ENCODE measurements around the gene CCDC70.
A peak's percentile ranks its signal among the peaks of the same experiment; 100 is the strongest.
"Not testable (repeated sequence)": the region's sequence is repeated elsewhere in the genome, so short reads cannot be mapped to it uniquely, and the experiment has no call there.

CCDC70 gene

DNA sequence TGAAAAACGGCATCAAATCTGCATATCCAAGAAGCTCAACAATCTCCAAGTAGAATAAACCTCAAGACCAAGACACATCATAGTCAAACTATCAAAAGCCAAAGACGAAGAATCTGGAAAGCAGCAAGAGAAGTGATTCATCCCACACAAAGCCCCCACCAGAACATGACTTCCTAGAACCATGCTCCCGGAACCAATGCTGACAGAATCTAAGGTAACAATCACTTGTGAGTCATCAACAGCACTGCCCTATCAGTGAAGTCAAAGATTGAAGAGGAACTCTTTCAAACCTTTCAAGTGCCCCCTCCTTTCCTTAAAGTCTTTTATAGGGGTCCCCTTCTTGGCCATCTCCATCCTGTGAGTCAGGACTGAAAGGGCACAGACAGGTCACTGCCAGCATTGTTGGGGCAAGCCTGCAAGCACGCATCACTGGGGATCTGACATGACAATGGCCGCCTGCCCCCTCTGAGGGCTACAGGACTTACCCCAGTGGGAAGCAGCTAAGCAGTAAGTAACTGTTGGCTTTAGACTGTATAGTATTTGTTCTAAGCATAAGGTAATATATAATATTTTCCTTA is at the start of gene CCDC70:
Gene CCDC70, plus strand, starts transcription at position 247 of the 578 bp plus-strand sequence. CDS start 3,443 bp downstream, outside the sequence.
- no peak for DNase-seq

DNA sequence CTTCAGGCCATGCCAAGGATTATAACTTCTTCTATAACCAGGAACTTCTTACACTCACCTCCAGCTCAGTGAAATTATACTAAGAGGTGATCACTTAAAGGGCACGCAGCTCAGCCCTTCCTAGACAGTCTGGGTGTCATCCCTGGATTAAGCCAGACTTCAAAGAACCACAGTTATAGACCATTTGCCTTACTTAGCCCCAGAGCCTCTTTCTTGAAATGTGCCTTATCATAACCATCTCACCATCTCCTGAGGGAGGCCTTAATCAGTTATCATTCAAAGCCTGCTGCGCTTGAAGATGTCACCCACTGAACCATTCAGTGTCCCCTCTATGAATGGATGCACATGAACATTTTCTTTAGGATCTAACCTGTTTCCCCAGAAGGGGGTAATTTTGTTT is 47.7 kb upstream of the CCDC70 start:
- no peak for DNase-seq

DNA sequence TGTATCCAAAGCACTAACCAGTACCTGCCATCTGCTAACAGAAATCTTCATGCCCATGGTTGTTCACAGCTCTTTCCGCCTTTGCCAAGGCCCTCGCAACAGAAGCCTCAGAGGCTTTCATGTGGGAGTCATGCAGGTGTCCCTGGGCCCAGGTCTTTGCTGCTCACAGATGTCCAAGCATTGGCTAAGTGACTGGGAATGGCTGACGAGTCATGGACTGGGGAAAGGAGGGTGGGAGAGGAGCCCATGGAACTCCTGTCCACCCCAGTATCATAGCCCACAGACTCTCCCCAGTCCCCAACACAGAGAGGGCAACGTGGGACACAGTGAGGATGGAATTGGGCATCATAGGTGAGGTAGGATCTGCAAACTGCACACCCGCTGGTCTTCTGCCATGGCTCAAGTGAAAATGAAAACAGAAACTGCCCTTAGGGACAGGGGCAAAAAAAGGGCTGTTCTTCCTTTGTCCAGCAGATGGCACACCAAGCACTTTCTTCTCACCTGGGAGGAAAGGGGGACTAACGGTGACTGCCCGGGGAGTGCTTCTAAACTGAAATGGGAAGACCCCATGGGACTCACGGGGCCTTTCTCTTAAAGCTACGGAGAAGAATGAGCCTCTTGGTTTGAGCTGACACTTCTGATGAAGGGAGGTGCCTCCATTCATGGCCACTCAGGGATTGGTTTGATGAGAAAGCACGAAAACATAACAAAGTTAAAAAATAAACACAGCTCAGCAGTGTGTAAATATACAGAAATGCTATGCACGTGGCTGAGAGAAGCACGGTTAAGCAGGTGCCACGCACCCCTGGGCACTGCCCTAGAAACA is 46.7 kb upstream of the CCDC70 start:
- DNase-seq, result peak; percentile 70

DNA sequence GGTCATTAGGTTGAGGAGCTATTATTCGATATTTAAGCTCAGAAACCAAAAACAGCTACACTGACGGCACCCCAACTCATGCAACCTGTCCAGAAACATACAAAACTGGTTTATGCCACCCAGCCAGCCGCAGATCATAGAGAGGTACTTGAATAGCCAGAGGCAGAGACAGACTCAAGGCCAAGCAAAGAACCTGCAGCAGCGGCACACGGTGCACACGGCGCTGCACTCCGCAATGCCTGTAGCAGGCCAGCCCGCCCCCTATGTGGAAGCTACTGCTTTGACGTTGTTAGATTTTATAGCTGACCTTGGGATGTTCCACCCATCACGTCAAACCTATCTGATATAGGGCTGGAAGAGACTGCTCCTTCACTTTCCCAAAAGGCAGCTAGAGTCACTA is 45.9 kb upstream of the CCDC70 start:
- no peak for DNase-seq

DNA sequence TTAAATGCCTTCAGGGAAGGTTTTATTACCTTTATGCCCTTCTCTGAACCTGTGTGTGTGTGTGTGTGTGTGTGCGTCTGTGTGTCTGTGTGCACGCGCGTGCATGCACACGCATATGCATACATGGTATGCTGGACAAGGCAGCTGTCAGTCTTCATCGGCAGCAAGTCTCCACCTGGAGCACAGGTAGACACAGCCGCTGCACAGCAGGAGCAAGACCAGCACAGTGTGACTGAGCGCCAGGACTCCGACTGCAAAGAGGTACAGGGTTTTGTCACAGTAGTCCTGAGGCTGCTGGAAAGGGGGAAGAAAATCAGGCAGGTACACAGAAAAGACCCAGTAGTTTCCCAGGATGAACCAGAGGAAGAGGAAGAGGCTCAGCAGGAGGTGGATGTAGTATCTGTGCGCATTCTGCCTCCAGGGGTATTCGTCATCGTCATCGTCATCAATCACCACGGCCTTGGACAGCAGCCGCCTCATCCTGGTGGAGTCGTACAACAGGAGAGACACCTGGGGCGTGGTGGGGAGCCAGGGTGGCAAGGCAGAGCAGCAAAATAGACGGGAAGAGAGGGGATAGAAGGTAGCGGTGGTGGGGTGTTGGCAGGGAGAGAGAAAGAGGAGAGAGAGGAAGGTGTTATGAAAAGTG is 45.0 kb upstream of the CCDC70 start:
- DNase-seq, result no peak

DNA sequence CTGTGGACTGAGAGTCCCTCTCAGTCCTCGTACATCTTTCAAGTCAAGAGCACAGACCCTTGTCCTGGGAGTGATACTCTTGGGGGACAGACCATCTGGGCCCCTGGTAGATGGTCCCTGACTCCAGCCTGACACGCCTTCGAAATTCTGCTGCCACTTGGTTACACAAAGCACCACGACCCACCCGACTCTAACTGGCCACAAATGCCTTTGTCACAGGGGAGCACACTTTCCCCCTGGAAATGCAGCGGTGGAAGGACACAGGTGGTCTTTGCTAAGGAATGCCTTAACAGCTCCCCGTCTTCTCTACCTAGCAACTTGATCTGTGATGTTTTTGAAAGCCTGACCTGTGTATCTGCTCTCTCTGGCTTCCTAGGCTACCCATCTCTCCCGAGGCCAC is 44.1 kb upstream of the CCDC70 start:
- no peak for DNase-seq

DNA sequence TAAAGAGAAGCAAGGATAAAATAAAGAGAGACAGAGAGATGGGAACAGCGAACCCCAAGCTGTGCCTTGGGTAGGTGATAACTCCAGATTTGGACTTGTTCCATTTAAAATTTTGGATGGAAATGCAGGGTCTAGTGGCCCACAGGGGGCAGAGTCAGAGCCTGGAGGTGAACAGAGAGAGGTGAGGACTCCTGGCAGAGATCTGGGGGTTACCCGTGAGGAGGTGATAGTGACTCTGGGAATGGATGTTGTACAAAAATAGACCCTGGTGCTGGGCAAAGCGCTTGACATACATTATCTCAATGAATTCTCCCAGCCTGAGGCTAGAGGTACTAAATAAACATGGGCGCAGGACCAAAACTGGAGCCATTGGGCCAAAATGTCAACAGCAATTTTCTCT is 43.5 kb upstream of the CCDC70 start:
- no peak for DNase-seq

GRCh38 chr13:51818781-51819511 is 42.8 kb upstream of the CCDC70 start:
- no peak for DNase-seq

DNA sequence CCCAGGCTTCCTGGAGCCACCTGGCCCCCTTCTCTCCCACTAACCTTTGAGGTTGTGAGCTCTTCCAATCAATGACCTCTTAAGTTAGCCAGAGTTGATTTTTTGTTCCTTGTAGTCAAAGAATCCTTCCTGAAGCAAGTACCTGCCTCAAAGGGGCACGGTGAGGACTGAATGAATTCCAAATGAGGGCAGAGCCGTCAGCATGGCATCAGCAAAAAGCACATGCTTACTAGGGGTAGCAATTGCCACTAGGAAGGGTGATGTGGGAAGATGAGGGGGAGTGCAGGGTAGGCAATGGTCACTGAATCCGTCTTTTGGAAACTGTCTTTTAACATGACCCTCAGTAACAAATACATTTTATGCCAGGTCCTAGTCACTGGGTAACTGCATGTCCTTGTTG is 42.2 kb upstream of the CCDC70 start:
- DNase-seq, result no peak

GRCh38 chr13:51820016-51820597 is 41.7 kb upstream of the CCDC70 start:
- no peak for DNase-seq

- no peak for DNase-seq
Measured at GRCh38 chr13:51821606-51822005, 40.2 kb upstream of the CCDC70 start.

- no peak for DNase-seq
Measured at GRCh38 chr13:51822106-51822815, 39.5 kb upstream of the CCDC70 start.

DNA sequence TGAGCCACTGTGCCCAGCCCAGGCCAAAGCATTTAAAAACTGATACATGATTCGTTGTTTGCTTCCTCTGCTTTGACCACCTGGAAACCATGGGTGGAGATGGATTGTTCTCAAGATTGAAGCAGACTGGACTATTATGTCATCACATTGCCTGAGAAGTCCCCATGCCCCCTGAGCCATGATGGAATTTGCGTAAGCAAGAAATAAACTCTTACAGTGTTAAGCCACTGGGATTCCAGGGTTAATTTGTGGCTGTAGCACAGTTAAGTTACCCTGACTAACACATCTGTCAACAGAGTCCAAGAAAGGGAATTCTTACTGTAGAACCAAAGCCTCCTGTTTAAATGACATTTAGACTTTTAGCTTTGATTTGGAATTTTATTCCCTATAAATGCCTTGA is 38.4 kb upstream of the CCDC70 start:
- DNase-seq, result no peak

GRCh38 chr13:51823863-51824262 is 37.9 kb upstream of the CCDC70 start:
- DNase-seq, result no peak

GRCh38 chr13:51824712-51825111 is 37.1 kb upstream of the CCDC70 start:
- DNase-seq, result not testable (repeated sequence)

GRCh38 chr13:51825165-51825592 is 36.6 kb upstream of the CCDC70 start:
- no peak for DNase-seq

- DNase-seq, result no peak
Measured at GRCh38 chr13:51825681-51826254, 36.0 kb upstream of the CCDC70 start.

GRCh38 chr13:51826606-51827005 is 35.2 kb upstream of the CCDC70 start:
- no peak for DNase-seq

GRCh38 chr13:51827254-51827653 is 34.5 kb upstream of the CCDC70 start:
- DNase-seq, result no peak

DNA sequence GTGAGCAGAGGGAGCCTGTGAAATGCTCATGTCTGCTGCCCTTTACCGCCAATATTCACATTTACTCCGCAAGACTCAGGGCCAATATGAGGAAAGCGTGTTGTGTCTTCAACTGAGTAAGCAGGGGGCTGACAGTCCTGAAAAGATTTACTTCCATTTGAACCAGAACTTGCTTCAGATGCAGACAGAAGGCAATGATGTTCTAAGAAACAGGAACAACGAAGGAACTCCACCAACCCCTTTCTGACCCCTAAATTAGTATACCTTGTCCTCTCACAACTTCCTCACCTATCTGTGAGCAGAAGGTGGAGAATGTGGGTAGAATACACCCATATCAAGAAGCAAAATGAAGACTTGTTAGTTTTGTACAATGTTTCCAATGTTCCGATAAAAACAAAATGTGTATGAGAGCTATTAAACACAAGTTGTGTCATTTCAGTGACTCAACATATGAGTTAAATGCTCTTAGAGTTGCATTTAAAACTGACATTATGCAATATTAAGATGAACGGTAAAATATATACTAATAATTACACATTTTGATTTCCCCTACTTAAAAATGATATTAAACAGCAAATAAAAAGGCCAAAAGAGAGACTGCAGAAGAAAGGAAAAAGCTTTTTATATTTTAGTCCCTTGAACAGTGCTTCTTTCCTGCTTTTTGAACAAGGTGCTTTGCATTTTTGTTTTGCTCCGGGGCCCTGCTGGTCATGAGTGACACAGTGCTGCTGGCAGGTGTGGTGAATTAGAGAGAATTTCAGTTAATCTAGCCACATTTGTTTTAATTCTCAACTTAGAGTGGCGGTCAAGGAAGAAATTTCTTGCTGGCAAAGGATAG is 32.8 kb upstream of the CCDC70 start:
- no peak for DNase-seq

DNA sequence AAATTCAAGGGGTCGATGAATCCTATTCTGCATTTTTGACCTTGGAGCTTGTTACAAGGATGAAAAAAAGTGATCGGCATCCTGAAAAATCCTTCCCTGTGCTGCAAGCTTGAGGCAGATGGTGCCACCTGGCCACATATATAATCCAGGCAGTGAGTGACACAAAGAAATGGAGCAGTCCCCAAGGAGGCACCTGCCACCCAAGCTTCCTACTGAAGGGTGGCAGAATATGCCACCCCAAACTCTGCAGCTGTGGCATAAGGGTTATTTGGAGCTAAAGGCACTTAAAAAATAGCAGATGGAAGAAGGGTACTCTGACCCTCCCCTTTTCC is 32.2 kb upstream of the CCDC70 start:
- no peak for DNase-seq

Data from activated CD4-positive, alpha-beta T cell treated with anti-CD3 and anti-CD28 coated beads, Interleukin-2, amount 50 U/mL, for 1 hour (primary cell).